Stomach (tissue), 4 donors: Measurements from ENCODE around the gene KLHDC7B.

Experiments used
- EP300 ChIP-seq: sonication (generic); formaldehyde crosslinking; IDR thresholded peaks from one replicate; pipeline ENCODE4 v1.6.1; 2017; ENCODE audit warnings: antibody characterized with exemption
- POLR2A ChIP-seq, 4 donors: fragments of 450-650 bp; IDR thresholded peaks; one replicate each; pipeline ENCODE4 v1.6.1; 2016; ENCODE audit warnings: antibody characterized with exemption in 4 of 4, control low read depth in 2 of 4, mild to moderate bottlenecking in 1 of 4, moderate library complexity in 1 of 4
- POLR2AphosphoS5 ChIP-seq, 3 donors: sonication (generic); formaldehyde crosslinking; IDR thresholded peaks; one replicate each; pipeline ENCODE4 v1.6.1; 2016; ENCODE audit warnings: antibody characterized with exemption in 3 of 3
- TF ChIP-seq, protein P1 (sequence below), 7 experiments: fragments of 450-650 bp in 4 of 7; fragments of 200-600 bp in 3 of 7; sonication (generic) in 3 of 7; IDR thresholded peaks; one replicate each; pipeline ENCODE4 v1.5.1; 2016 to 2019; ENCODE audit warnings: antibody characterized with exemption in 7 of 7, control low read depth in 2 of 7, mild to moderate bottlenecking in 1 of 7

DNA sequence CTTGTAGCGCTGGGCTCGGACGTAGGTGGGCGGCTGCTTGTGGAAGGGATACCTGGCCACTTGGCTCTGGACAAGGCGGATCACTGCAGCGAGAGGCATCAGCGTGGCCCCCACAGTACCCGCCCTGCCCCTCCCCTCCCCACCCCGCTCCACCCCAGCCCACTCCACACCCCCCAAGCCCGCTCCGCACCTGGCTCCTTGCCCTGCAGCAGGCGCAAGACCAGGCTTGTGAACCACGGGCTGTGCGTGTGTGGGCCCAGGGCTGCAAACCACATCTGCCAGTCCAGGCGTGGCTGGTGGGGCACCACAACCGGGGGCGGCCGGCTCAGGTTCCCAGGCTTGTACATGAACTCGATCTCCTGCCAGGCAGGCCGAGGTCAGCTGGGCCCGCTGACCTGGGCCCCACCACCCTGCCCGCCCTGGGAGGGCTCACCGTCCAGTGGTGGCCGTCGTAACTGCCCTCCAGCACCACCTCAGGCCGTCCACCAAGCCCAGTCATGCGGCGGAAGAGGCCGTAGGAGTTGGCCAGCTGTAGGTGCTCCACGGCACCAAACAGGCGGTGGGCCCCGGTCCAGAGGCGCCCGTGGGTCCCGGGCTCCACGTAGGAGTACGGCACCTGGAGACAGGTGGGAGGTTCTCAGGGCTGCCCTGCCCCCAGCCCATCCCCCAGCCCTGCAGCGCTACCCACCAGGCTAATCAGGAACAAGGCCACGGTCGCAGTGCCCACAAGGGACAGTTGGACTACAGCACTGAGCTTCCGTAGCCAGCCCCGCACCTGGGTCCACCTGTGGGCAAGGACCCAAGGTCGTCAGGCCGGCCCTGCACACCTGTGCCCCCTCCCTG lies 41.1 kb upstream of the KLHDC7B start:
- TF ChIP-seq, protein P1, sequence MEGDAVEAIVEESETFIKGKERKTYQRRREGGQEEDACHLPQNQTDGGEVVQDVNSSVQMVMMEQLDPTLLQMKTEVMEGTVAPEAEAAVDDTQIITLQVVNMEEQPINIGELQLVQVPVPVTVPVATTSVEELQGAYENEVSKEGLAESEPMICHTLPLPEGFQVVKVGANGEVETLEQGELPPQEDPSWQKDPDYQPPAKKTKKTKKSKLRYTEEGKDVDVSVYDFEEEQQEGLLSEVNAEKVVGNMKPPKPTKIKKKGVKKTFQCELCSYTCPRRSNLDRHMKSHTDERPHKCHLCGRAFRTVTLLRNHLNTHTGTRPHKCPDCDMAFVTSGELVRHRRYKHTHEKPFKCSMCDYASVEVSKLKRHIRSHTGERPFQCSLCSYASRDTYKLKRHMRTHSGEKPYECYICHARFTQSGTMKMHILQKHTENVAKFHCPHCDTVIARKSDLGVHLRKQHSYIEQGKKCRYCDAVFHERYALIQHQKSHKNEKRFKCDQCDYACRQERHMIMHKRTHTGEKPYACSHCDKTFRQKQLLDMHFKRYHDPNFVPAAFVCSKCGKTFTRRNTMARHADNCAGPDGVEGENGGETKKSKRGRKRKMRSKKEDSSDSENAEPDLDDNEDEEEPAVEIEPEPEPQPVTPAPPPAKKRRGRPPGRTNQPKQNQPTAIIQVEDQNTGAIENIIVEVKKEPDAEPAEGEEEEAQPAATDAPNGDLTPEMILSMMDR (IDR thresholded peaks at IDR 0.05), result no peak
- TF ChIP-seq POLR2AphosphoS5 (IDR thresholded peaks at IDR 0.05) (no peak), EP300 (no peak), POLR2A (IDR thresholded peaks at IDR 0.05) (no peak)
